Measurements from ENCODE around the gene PCK1. TPM values are rescaled to one million over a fixed set of nuclear protein-coding genes. Genes with fewer than 3 reads are reported as not detected.

Gene PCK1
- total RNA-seq, 1 donor from 2014 or later, result not detected

DNA sequence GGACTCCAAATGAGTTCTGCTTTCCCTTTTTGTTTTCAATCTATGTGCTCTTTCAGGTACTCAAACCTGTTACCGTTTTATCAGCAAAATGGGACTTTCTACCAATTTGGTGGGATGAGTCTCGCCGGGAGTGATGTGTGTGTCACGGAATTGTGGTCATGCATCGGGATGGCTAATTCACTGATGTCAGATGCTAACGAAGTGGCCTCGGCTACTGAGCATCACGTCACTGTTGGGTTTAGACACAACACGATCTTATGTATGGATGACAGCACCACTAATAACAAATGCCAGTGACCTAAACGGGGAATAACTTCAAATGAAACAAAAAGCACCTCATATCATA is 1.6 kb upstream of the PCK1 start:
- no peak for ATAC-seq
- H3K27ac ChIP-seq, result no peak overlapping the region
- H3K27me3 ChIP-seq (ENCODE audit: low read depth), result peaks cover 23% of the 10 kb centered on the region
- no peak for DNase-seq
- intact Hi-C loops (cut with DNase I), result no loop called here
- TF ChIP-seq CTCF (IDR thresholded peaks at IDR 0.05), result no peak
- H3K4me1 ChIP-seq, result no peaks in the 10 kb centered on the region
- H3K4me3 ChIP-seq, result no peak overlapping the region
- H3K36me3 ChIP-seq, result no peaks in the 10 kb centered on the region
- H3K9me3 ChIP-seq, result no peaks in the 10 kb centered on the region

- intact Hi-C loops (cut with DNase I), result no loop called here
- peaks cover 23% of the 10 kb centered on the region for H3K27me3 ChIP-seq (ENCODE audit: low read depth)
- no peaks in the 10 kb centered on the region for H3K4me1 ChIP-seq
- no peak overlapping the region for H3K27ac ChIP-seq
- no peak for ATAC-seq
- H3K4me3 ChIP-seq, result no peak overlapping the region
- no peak for DNase-seq
- no peaks in the 10 kb centered on the region for H3K36me3 ChIP-seq
- H3K9me3 ChIP-seq, result no peaks in the 10 kb centered on the region
- no peak for TF ChIP-seq CTCF (IDR thresholded peaks at IDR 0.05)
Observed at GRCh38 chr20:57559658-57560553, 1.0 kb upstream of the PCK1 start.

- no peaks in the 10 kb centered on the region for H3K36me3 ChIP-seq
- no peak overlapping the region for H3K27ac ChIP-seq
- H3K27me3 ChIP-seq (ENCODE audit: low read depth), result peaks cover 23% of the 10 kb centered on the region
- intact Hi-C loops (cut with DNase I), result no loop called here
- no peaks in the 10 kb centered on the region for H3K9me3 ChIP-seq
- TF ChIP-seq CTCF (IDR thresholded peaks at IDR 0.05), result no peak
- H3K4me3 ChIP-seq, result no peak overlapping the region
- DNase-seq (no peak), ATAC-seq (peak in 1 of 2 donors; percentile 26)
- no peaks in the 10 kb centered on the region for H3K4me1 ChIP-seq
Observed at GRCh38 chr20:57561356-57562279, 708 bp downstream of the PCK1 start.

GRCh38 chr20:57562541-57563465 is 1.9 kb downstream of the PCK1 start:
- Histone ChIP-seq H3K36me3 (no peaks in the 10 kb centered on the region), H3K4me3 (no peak overlapping the region), H3K4me1 (no peaks in the 10 kb centered on the region), H3K27me3 (ENCODE audit: low read depth) (peaks cover 12% of the 10 kb centered on the region), H3K9me3 (no peaks in the 10 kb centered on the region), H3K27ac (no peak overlapping the region)
- no peak for ATAC-seq
- no peak for DNase-seq
- no peak for TF ChIP-seq CTCF (IDR thresholded peaks at IDR 0.05)
- intact Hi-C loops (cut with DNase I), result no loop called here

GRCh38 chr20:57563522-57563921 is 2.6 kb downstream of the PCK1 start:
- Histone ChIP-seq H3K9me3 (no peaks in the 10 kb centered on the region), H3K27me3 (ENCODE audit: low read depth) (peaks cover 6% of the 10 kb centered on the region), H3K4me1 (no peaks in the 10 kb centered on the region), H3K4me3 (no peak overlapping the region), H3K36me3 (no peaks in the 10 kb centered on the region), H3K27ac (no peak overlapping the region)
- no peak for TF ChIP-seq CTCF (IDR thresholded peaks at IDR 0.05)
- intact Hi-C loops (cut with DNase I), result no loop called here
- DNase-seq, result no peak
- no peak for ATAC-seq

All from lower lobe of right lung (tissue), 2 donors.